T-helper 2 cell (primary cell): ENCODE data around the gene PRXL2A.
"Not testable (repeated sequence)": the region's sequence is repeated elsewhere in the genome, so short reads cannot be mapped to it uniquely, and the experiment has no call there.

ENCODE experiments used
- DNase-seq, 5 experiments: peaks; one replicate each; pipeline versions ENCODE4 v3.0.0 to v3.0.0-alpha.2; 2012 to 2022

Gene PRXL2A

GRCh38 chr10:80411681-80412220, 3.4 kb downstream of the PRXL2A start:
- no peak for DNase-seq

DNA sequence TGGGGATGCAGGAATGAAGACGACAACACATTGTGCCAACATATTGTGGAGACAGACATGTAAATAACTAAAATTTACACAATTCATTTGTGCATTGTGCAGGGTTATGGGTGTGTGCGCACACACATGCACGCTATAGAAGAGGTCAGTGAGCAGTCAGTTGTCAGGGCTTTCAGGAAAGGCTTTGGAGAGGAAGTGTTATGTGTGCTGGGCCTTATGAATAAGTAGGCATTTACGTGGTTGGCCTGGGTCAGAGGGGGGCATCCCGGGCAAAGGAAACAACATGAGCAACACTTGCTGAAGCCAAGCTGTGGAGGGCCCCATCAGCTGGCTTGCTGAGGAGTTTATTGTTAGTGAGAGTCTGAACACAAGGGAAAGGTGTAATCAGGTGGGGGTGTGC, 4.1 kb downstream of the PRXL2A start:
- no peak for DNase-seq

GRCh38 chr10:80413271-80413996, 5.1 kb downstream of the PRXL2A start:
- DNase-seq, result no peak

- peak in 1 of 5 experiments; percentile 6 for DNase-seq
Measured at GRCh38 chr10:80414142-80414895, 6.0 kb downstream of the PRXL2A start.

GRCh38 chr10:80415734-80416478, 7.6 kb downstream of the PRXL2A start:
- DNase-seq, result peak in 1 of 5 experiments; percentile 45

- DNase-seq, result no peak
Measured at GRCh38 chr10:80416479-80417098, 8.2 kb downstream of the PRXL2A start.

GRCh38 chr10:80417256-80417655, 8.9 kb downstream of the PRXL2A start:
- not testable (repeated sequence) for DNase-seq

DNA sequence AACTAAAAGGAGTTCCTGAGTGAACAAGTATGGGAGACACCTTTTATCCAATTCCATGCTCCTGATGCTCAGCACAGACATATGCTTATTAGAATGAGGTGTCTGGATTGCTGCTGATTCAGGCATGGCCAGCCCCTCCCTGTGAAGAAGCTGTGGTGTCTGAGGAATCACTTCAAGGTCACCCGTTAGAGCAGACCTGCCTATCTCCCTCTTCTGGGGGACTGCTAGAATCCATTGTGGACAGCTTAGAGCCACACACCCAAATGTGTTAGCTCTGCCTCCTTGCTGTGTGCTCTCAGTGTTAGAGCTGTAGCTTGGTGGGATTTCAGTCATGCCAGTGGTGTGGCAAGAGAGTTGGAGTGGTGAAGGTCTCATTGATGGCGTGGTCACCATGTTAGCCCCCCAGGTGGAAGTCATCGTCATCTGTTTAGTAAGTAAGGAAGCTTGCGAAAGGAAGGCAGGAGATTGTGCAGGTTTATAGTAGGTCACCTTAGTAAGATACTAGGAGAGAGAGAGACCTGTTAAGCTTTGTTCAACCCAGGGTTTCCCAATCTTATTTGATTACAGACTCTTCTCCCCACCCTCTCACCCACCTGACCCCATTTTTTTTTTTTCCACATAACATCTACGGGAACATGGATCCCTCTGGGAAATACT, 12.8 kb downstream of the PRXL2A start:
- no peak for DNase-seq

- DNase-seq, result no peak
Measured at GRCh38 chr10:80421707-80422536, 13.6 kb downstream of the PRXL2A start.

GRCh38 chr10:80425901-80426300, 17.6 kb downstream of the PRXL2A start:
- no peak for DNase-seq

GRCh38 chr10:80427541-80427940, 19.2 kb downstream of the PRXL2A start:
- DNase-seq, result no peak

GRCh38 chr10:80429521-80429973, 21.2 kb downstream of the PRXL2A start:
- no peak for DNase-seq

GRCh38 chr10:80433134-80433533, 24.8 kb downstream of the PRXL2A start:
- DNase-seq, result no peak

GRCh38 chr10:80436446-80437098, 28.2 kb downstream of the PRXL2A start:
- no peak for DNase-seq

- no peak for DNase-seq
Measured at GRCh38 chr10:80437227-80437626, 28.9 kb downstream of the PRXL2A start.

- no peak for DNase-seq
Measured at GRCh38 chr10:80441831-80442230, 33.5 kb downstream of the PRXL2A start.

GRCh38 chr10:80442879-80443278, 34.5 kb downstream of the PRXL2A start:
- DNase-seq, result no peak

DNA sequence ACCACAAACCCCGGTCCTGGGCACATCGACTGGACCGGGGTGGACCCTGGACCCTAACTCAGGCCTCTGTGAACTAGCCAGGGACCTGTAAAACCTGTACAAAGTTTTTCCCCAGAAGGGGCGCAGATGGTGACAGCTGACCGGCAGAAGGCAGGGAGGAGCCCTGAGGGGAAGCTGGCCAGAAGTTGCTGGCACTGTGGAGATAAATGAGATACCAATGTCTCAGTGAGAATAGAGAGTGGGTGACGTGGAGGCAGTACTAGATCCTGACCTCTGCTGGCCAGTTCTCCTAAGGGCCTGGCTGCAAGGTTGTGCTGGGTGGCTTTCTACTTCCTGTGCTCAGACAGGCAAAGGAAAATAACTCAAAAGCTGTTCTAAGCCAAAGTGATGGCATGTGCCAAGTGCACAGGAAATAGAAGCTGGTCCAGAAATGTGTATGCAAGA, 35.2 kb downstream of the PRXL2A start:
- peak in 1 of 5 experiments; percentile 77 for DNase-seq

GRCh38 chr10:80444124-80444523, 35.8 kb downstream of the PRXL2A start:
- no peak for DNase-seq

GRCh38 chr10:80444646-80445319, 36.4 kb downstream of the PRXL2A start:
- peak in 4 of 5 experiments; percentile 46 to 86 (median 68) for DNase-seq
